OCI-LY3 (cell line): ENCODE measurements around the gene BACH2.

Source experiments
- H2AFZ ChIP-seq: fragments of 200-600, 300-600 bp; shearing (Covaris generic); 2 replicates; pipeline ENCODE4 v1.6.0; 2014; ENCODE audit warnings: antibody characterized with exemption, low read depth, low read length
- H3K27ac ChIP-seq: fragments of 200-600, 300-600 bp; sonication (generic); 2 replicates; pipeline ENCODE4 v1.5.1; 2014; ENCODE audit warnings: mild to moderate bottlenecking, low read length, moderate library complexity, mixed read lengths
- H3K27me3 ChIP-seq: fragments of 200-600, 300-600 bp; sonication (generic); 2 replicates; pipeline ENCODE4 v1.6.1; 2014; ENCODE audit warnings: low read depth, low read length, mixed read lengths
- H3K36me3 ChIP-seq: fragments of 200-600, 300-600 bp; sonication (generic); replicated peaks from 2 replicates; pipeline ENCODE3; 2014; ENCODE audit warnings: low read depth, low read length, mixed read lengths
- H3K4me1 ChIP-seq: fragments of 300-600, 200-600 bp; sonication (generic); 2 replicates; pipeline ENCODE4 v1.6.1; 2014; ENCODE audit warnings: low read length, mixed read lengths
- H3K4me2 ChIP-seq: fragments of 200-600, 300-600 bp; sonication (generic); 2 replicates; pipeline ENCODE4 v1.6.1; 2014; ENCODE audit warnings: low read length, mixed read lengths
- H3K4me3 ChIP-seq: fragments of 300-600, 200-600 bp; sonication (generic); 2 replicates; pipeline ENCODE4 v1.5.1; 2014; ENCODE audit warnings: antibody characterized with exemption, mild to moderate bottlenecking, low read length, moderate library complexity
- H3K79me2 ChIP-seq: fragments of 300-600, 200-600 bp; shearing (Covaris generic); 2 replicates; pipeline ENCODE4 v1.6.1; 2014; ENCODE audit warnings: mild to moderate bottlenecking, low read length, mixed read lengths
- H3K9ac ChIP-seq: fragments of 300-600, 200-600 bp; shearing (Covaris generic); 2 replicates; pipeline ENCODE4 v1.6.0; 2014; ENCODE audit warnings: mild to moderate bottlenecking, low read length, moderate library complexity
- H3K9me3 ChIP-seq: fragments of 200-600, 300-600 bp; shearing (Covaris generic); 2 replicates; pipeline ENCODE4 v1.6.1; 2014; ENCODE audit warnings: low read length, mixed read lengths; ENCODE audit not compliant: insufficient read depth
- H4K20me1 ChIP-seq: fragments of 200-600, 300-600 bp; sonication (generic); 2 replicates; pipeline ENCODE4 v1.6.1; 2016; ENCODE audit warnings: low read length, mixed read lengths; ENCODE audit not compliant: insufficient read depth
- CTCF ChIP-seq: fragments of 200-600, 300-600 bp; sonication (generic); IDR thresholded peaks from 2 replicates; pipeline ENCODE4 v1.5.1; 2014; ENCODE audit warnings: antibody characterized with exemption, low read length, low read depth
- EZH2phosphoT487 ChIP-seq: fragments of 200-600 bp; shearing (Covaris generic); IDR thresholded peaks from 2 replicates; pipeline ENCODE4 v1.6.1; 2018; ENCODE audit warnings: antibody characterized with exemption, mixed run types, low read depth

Gene BACH2

GRCh38 chr6:90160013-90160412, 136.6 kb downstream of the BACH2 start:
- TF ChIP-seq CTCF (no peak), EZH2phosphoT487 (no peak)
- Histone ChIP-seq H3K4me1 (no peaks in the 10 kb centered on the region), H3K4me2 (no peak overlapping the region), H3K27me3 (peaks cover 23% of the 10 kb centered on the region), H3K36me3 (no peaks in the 10 kb centered on the region), H2AFZ (no peak overlapping the region), H4K20me1 (no peaks in the 10 kb centered on the region), H3K79me2 (no peaks in the 10 kb centered on the region), H3K9ac (no peak overlapping the region), H3K27ac (no peak overlapping the region), H3K9me3 (no peaks in the 10 kb centered on the region), H3K4me3 (no peak overlapping the region)

- H3K79me2 ChIP-seq: no peaks in the 10 kb centered on the region
- no peaks in the 10 kb centered on the region for H3K9me3 ChIP-seq
- H3K4me3 ChIP-seq: no peak overlapping the region
- H4K20me1 ChIP-seq: no peaks in the 10 kb centered on the region
- no peak overlapping the region for H3K4me2 ChIP-seq
- H3K9ac ChIP-seq: no peak overlapping the region
- H2AFZ ChIP-seq: no peak overlapping the region
- TF ChIP-seq CTCF (no peak), EZH2phosphoT487 (no peak)
- no peak overlapping the region for H3K27ac ChIP-seq
- H3K27me3 ChIP-seq: peaks cover 29% of the 10 kb centered on the region
- no peaks in the 10 kb centered on the region for H3K4me1 ChIP-seq
- H3K36me3 ChIP-seq: no peaks in the 10 kb centered on the region
These were observed 137.2 kb downstream of the BACH2 start for GRCh38 chr6:90159452-90159851.

- Histone ChIP-seq H3K4me3 (no peak overlapping the region), H3K9ac (no peak overlapping the region), H3K27ac (no peak overlapping the region), H3K4me1 (no peaks in the 10 kb centered on the region), H3K36me3 (no peaks in the 10 kb centered on the region), H2AFZ (no peak overlapping the region), H4K20me1 (no peaks in the 10 kb centered on the region), H3K27me3 (peaks cover 34% of the 10 kb centered on the region), H3K79me2 (no peaks in the 10 kb centered on the region), H3K4me2 (no peak overlapping the region), H3K9me3 (no peaks in the 10 kb centered on the region)
- TF ChIP-seq EZH2phosphoT487 (no peak), CTCF (no peak)
These were observed 137.7 kb downstream of the BACH2 start for GRCh38 chr6:90158936-90159335.

DNA sequence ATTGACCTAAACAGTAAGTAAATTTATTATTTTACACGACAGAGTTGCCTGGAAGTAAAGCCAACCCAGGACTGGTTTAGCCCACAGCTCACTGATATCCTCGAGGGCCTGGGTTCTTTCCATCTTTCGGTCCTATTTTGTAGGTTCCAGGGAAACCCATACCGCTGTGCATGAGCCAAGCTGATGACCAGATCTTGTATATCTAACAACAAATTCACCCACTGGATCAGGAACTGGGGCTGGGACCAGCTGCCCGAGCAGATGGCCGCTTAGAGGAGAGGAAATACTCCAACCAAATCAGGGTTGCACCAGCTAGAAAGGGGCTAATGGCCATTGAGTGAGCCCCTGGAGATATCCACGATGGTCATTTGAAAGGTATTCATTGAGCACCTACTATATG, 139.2 kb downstream of the BACH2 start:
- Histone ChIP-seq H3K79me2 (no peaks in the 10 kb centered on the region), H3K27ac (no peak overlapping the region), H3K9me3 (no peaks in the 10 kb centered on the region), H3K9ac (no peak overlapping the region), H3K4me2 (no peak overlapping the region), H3K36me3 (no peaks in the 10 kb centered on the region), H3K27me3 (peaks cover 43% of the 10 kb centered on the region), H2AFZ (no peak overlapping the region), H3K4me3 (no peak overlapping the region), H3K4me1 (no peaks in the 10 kb centered on the region), H4K20me1 (no peaks in the 10 kb centered on the region)
- TF ChIP-seq CTCF (no peak), EZH2phosphoT487 (no peak)
